Activated T-helper 17 cell treated with anti-CD3 and anti-CD28 coated beads, Interleukin-2, amount 50 U/mL, for 72 hours (primary cell): Measurements from ENCODE around the gene PTPN1. TPM values are rescaled to one million over a fixed set of nuclear protein-coding genes. Genes with fewer than 3 reads are reported as not detected.

Experiments
- ATAC-seq: fragments of 150-1000 bp; cut with Tn5 transposase; replicated peaks from 2 replicates; pipeline ENCODE4 v1.10.0; 2021; ENCODE audit warnings: mild to moderate bottlenecking, moderate library complexity
- H3K27ac Mint-ChIP-seq: one replicate; pipeline ENCODE4 v1.8.0; 2022; ENCODE audit warnings: mixed read lengths
- H3K27me3 Mint-ChIP-seq: one replicate; pipeline ENCODE4 v1.8.0; 2022; ENCODE audit warnings: mixed read lengths
- H3K36me3 Mint-ChIP-seq: one replicate; pipeline ENCODE4 v1.8.0; 2022; ENCODE audit warnings: low read depth, mild to moderate bottlenecking, mixed read lengths
- H3K4me1 Mint-ChIP-seq: one replicate; pipeline ENCODE4 v1.8.0; 2022; ENCODE audit warnings: mixed read lengths
- H3K4me3 Mint-ChIP-seq: one replicate; pipeline ENCODE4 v1.8.0; 2022; ENCODE audit warnings: mild to moderate bottlenecking, mixed read lengths
- H3K9me3 Mint-ChIP-seq: one replicate; pipeline ENCODE4 v1.8.0; 2022; ENCODE audit warnings: mixed read lengths
- total RNA-seq, 2 donors: library from RNA; stranded (reverse); gene quantifications; one replicate each; pipeline ENCODE4 v1.2.3, GENCODE V29; 2022

Gene PTPN1
- total RNA-seq, 2 donors from 2014 or later: 68.3 to 77.1 TPM

GRCh38 chr20:50627747-50628146 is 117.6 kb downstream of the PTPN1 start:
- Mint-ChIP-seq H3K4me3 (no peak overlapping the region), H3K9me3 (no peaks in the 10 kb centered on the region), H3K27ac (no peak overlapping the region), H3K36me3 (no peaks in the 10 kb centered on the region), H3K27me3 (no peaks in the 10 kb centered on the region), H3K4me1 (no peaks in the 10 kb centered on the region)
- no peak for ATAC-seq

- no peaks in the 10 kb centered on the region for H3K27me3 Mint-ChIP-seq
- ATAC-seq: no peak
- H3K36me3 Mint-ChIP-seq: no peaks in the 10 kb centered on the region
- H3K9me3 Mint-ChIP-seq: no peaks in the 10 kb centered on the region
- H3K4me1 Mint-ChIP-seq: no peaks in the 10 kb centered on the region
- no peak overlapping the region for H3K4me3 Mint-ChIP-seq
- H3K27ac Mint-ChIP-seq: no peak overlapping the region
Measured at GRCh38 chr20:50628332-50628731, 118.1 kb downstream of the PTPN1 start.

- H3K36me3 Mint-ChIP-seq: no peaks in the 10 kb centered on the region
- no peak overlapping the region for H3K4me3 Mint-ChIP-seq
- no peaks in the 10 kb centered on the region for H3K27me3 Mint-ChIP-seq
- ATAC-seq: no peak
- no peaks in the 10 kb centered on the region for H3K9me3 Mint-ChIP-seq
- H3K27ac Mint-ChIP-seq: no peak overlapping the region
- H3K4me1 Mint-ChIP-seq: no peaks in the 10 kb centered on the region
Measured at GRCh38 chr20:50628853-50629669, 118.9 kb downstream of the PTPN1 start.

GRCh38 chr20:50629670-50630045 is 119.5 kb downstream of the PTPN1 start:
- ATAC-seq: no peak
- no peaks in the 10 kb centered on the region for H3K9me3 Mint-ChIP-seq
- no peak overlapping the region for H3K27ac Mint-ChIP-seq
- no peaks in the 10 kb centered on the region for H3K27me3 Mint-ChIP-seq
- H3K4me1 Mint-ChIP-seq: no peaks in the 10 kb centered on the region
- no peak overlapping the region for H3K4me3 Mint-ChIP-seq
- H3K36me3 Mint-ChIP-seq: no peaks in the 10 kb centered on the region

GRCh38 chr20:50630578-50631263 is 120.5 kb downstream of the PTPN1 start:
- Mint-ChIP-seq H3K9me3 (no peaks in the 10 kb centered on the region), H3K27me3 (no peaks in the 10 kb centered on the region), H3K27ac (no peak overlapping the region), H3K4me1 (no peaks in the 10 kb centered on the region), H3K4me3 (no peak overlapping the region), H3K36me3 (no peaks in the 10 kb centered on the region)
- no peak for ATAC-seq

- H3K36me3 Mint-ChIP-seq: no peaks in the 10 kb centered on the region
- no peak for ATAC-seq
- no peaks in the 10 kb centered on the region for H3K4me1 Mint-ChIP-seq
Measured at GRCh38 chr20:50632236-50632635, 122.1 kb downstream of the PTPN1 start.

GRCh38 chr20:50632701-50633100 is 122.5 kb downstream of the PTPN1 start:
- H3K9me3 Mint-ChIP-seq: no peaks in the 10 kb centered on the region
- H3K4me1 Mint-ChIP-seq: no peaks in the 10 kb centered on the region
- H3K27ac Mint-ChIP-seq: no peak overlapping the region
- H3K36me3 Mint-ChIP-seq: no peaks in the 10 kb centered on the region
- no peaks in the 10 kb centered on the region for H3K27me3 Mint-ChIP-seq
- ATAC-seq: no peak
- H3K4me3 Mint-ChIP-seq: no peak overlapping the region

More at GRCh38 chr20:50632236-50632635, 122.1 kb downstream of the PTPN1 start:
- no peaks in the 10 kb centered on the region for H3K9me3 Mint-ChIP-seq
- H3K27me3 Mint-ChIP-seq: no peaks in the 10 kb centered on the region
- H3K27ac Mint-ChIP-seq: no peak overlapping the region
- no peak overlapping the region for H3K4me3 Mint-ChIP-seq

GRCh38 chr20:50633361-50633760 is 123.2 kb downstream of the PTPN1 start:
- H3K27me3 Mint-ChIP-seq: no peaks in the 10 kb centered on the region
- no peak overlapping the region for H3K4me3 Mint-ChIP-seq
- no peaks in the 10 kb centered on the region for H3K36me3 Mint-ChIP-seq
- no peak for ATAC-seq
- no peaks in the 10 kb centered on the region for H3K4me1 Mint-ChIP-seq
- no peak overlapping the region for H3K27ac Mint-ChIP-seq
- H3K9me3 Mint-ChIP-seq: no peaks in the 10 kb centered on the region

GRCh38 chr20:50634191-50634590 is 124.0 kb downstream of the PTPN1 start:
- no peaks in the 10 kb centered on the region for H3K9me3 Mint-ChIP-seq
- no peaks in the 10 kb centered on the region for H3K27me3 Mint-ChIP-seq
- no peak overlapping the region for H3K4me3 Mint-ChIP-seq
- no peaks in the 10 kb centered on the region for H3K4me1 Mint-ChIP-seq
- no peak overlapping the region for H3K27ac Mint-ChIP-seq
- no peaks in the 10 kb centered on the region for H3K36me3 Mint-ChIP-seq
- ATAC-seq: no peak

Other genes starting within 250 kb of the PTPN1 start
- not detected for gene RIPOR3, start 181.2 kb downstream of the PTPN1 start, total RNA-seq
- gene PARD6B, start 221.2 kb downstream of the PTPN1 start, total RNA-seq: 1 to 10 TPM; 3.2 to 7.8 TPM